Hippocampal formation (tissue), 2 donors: ENCODE measurements around the gene TBC1D10A.

Experiments
- DNase-seq, 2 donors: peaks; one replicate each; lab custom pipeline; 2025; lab: John Stamatoyannopoulos, UW

The TBC1D10A gene

DNA sequence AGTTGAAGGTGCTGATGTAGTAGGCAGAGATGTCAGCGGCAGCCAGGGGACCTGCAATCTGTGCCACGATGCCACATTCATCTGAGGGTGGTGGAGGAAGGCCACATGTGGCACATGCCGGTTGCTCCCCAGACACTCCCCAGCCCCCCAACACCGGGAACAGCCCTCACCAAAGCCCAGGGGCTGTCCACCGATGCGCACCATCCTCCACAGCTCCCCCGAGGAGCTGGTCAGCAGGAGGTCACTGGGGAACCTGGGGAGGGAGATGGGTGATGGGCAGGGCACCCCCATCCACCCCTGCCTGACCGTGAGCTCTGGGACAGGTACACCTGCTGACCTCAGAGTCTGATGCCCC is 40.9 kb downstream of the TBC1D10A start:
- no peak for DNase-seq

DNA sequence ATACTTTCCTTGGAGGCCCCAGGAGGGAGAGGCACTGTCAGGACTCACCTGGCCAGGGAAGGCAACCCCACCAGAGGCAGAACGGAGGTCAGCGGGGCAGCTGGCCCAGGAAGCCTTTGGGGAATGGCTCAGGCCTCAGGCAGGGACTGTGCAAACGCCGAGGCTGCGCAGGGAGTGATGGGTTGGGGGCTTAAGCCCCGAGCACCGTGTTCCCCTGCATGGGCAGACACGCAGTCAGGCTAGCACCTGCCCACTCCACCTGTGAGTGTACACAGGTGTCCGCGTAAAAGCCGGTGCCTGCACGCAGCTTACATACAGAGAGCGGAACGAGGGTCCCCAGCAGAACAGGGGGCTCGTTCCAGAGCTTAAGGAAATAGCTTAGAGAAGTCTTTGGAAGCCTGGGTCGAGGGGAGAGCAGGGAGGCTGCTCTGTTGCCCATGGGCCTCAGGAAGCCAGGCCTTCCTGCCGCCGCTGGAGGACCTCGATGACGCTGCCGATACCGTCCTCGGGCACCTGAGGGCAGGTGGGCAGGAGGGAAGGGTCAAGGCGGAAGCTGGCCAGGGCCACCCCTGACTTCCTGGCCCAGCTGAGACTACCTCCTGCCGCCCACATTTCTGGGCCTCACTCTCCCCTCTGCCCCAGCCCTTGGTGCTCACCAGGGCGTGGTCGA is 41.4 kb downstream of the TBC1D10A start:
- DNase-seq = no peak

GRCh38 chr22:30284666-30285065 is 42.1 kb downstream of the TBC1D10A start:
- DNase-seq = no peak

DNA sequence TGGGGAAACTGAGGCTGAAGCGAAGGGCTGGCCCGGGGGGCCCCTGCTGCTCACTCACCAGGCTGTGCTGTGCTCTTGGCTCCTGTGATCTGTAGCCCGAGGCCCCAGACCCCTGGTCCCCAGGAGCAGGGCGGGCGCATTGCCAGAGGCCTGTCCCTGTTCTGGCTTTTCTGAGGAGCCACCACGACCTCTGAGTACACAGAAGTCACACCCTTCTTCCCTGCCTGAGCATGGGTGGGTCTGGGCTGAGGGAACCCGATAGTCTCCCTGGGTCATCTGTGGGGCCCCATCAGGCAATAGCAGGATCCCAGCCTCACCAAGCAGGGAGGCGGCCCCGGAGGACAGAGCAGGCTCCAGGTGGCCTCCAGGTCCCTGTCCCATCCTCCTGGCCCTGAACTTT is 42.6 kb downstream of the TBC1D10A start:
- DNase-seq = no peak

DNA sequence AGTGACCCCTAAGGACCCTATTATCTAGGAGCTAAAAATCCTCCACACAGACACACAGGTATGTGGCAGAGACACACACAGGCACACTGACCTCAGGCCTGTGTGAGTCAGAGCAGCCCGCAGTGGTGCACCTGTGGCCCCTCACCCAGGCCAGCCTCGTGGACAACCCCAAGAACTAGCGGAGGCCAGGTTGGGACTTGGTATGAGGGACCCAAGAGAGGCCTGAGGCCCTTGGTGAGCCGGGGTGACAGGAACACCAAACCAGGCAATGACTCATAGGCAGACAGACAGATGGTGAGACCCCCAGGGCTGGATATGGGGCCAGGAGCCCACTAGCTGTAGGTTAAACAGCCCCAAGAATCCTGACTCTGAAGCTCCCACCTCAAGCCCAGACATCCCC is 43.4 kb downstream of the TBC1D10A start:
- DNase-seq = no peak

DNA sequence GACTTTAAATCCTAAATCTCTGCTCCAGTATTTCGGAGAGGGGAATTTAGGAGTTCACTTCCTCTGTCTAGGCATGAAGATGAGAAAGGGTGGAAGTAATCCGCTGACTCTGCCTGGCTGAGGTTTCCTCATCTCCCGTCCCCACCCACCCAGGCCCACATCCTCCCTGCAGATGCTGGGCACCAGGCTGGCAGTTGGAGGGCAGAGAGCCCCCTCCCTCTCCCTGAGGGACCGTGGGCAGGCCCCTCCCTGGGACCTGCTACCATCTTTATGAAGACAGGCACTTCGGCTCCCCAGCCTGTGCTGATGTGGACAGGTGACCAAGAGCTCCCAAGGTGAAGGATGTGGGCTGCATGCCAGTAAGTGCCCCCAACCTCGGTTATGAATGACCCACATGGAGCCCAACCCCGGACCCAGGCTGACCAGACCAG is 44.1 kb downstream of the TBC1D10A start:
- no peak for DNase-seq

DNA sequence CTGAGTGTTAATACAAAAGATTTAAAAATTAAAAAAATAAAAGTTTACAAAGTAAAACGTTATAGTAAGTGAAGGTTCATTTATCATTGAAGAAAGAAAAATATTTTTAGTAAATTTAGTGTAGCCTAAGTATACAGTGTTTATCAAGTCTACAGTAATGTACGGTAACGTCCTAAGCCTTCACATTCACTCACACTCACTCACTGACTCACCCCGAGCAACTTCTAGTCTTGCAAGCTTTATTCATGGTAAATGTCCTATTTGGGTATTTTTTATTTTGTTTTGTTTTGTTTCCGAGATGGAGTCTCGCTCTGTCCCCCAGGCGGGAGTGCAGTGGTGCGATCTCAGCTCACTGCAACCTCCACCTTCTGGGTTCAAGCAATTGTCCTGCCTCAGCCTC is 46.2 kb downstream of the TBC1D10A start:
- no peak for DNase-seq

- no peak for DNase-seq
Measured at GRCh38 chr22:30279932-30280331, 46.8 kb downstream of the TBC1D10A start.

DNA sequence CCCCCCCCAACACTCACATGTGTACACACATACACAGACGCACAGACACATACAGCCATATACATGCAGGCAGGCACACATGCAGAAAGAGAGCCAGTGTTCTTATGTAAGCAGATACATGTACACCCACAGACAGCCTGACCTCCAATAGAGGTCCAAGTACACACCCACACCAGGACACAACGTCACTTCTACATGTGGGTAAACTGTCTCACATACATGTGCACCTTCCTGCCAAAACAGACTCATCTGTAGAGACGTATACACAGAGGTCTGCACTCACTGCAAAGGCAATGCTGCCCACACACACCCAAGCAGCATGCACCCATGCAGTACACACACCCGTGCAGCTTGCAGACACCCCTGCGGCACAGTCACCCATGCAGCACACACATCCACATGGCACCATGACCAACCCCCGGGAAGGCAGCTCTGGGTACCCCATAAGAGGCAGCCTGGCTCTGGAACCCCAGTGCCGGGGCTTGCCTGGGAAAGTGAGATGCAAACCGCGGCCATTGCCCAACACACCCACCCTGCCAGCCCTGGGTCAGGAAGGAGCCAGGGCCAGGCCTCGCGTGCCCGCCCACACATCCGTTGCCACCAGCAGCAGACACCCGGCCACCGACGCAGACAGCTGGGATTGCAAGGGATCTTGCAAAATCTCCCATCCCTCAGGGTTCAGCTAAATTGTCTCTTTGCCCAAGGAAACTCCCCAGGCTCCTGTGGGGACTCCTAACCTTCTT is 47.5 kb downstream of the TBC1D10A start:
- peak in 1 of 2 donors; percentile 37 for DNase-seq

DNA sequence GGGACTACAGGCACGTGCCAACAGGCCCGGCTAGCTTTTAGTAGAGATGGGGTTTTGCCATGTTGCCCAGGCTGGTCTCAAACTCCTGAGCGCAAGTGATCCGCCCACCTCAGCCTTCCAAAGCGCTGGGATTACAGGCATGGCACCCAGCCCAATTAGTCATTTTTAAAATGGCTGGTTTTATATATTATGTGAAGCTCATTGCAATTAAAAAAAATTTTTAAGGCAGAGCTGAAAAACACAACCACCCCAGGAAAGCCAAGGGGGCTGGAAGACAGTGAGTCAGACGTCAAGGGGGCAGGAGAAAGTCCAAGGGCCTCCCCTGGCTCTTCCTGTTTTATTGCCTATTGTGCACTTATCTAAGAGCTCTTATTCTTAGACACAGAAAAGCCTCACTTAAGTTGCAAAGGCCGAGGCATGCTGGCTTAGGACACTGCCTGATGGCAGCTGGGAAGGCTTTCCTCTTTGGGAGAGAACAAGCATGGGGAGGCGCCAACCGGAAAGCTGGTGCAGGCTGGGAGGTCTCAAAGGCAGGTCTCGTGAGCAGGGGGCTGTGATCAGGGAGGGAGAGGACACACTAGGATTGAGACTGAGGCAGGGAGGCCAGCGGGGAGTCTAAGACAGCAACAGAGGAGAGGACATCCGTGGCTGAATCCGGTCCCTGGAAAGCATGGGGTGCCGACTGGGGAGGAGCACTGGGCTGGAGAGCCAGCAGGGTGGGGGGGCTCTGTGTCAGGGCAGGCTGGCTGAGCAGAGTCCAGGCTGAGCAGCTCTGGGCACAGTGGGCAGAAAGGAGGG is 49.0 kb downstream of the TBC1D10A start:
- DNase-seq = peak in 1 of 2 donors; percentile 50

GRCh38 chr22:30276039-30276438 is 50.7 kb downstream of the TBC1D10A start:
- DNase-seq = no peak

- no peak for DNase-seq
Measured at GRCh38 chr22:30275625-30276024, 51.1 kb downstream of the TBC1D10A start.

DNA sequence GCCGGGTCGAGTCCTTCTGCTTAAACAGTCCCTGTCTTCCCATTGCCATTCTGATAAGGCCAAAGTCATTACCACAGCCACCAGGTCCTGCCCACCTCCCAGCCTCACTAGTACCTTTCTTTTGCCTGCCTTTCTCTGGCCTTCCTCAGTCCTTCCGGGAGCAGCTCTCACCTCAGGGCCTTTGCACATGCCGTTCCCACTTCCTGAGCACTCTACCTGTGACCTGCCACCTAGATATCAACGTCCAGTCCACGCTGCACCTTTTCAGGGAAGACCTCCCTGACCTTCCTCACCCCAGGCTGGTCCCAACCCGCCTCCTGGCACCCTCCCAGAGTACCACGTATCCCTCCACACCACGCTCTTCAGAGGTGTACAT is 52.3 kb downstream of the TBC1D10A start:
- DNase-seq = no peak

DNA sequence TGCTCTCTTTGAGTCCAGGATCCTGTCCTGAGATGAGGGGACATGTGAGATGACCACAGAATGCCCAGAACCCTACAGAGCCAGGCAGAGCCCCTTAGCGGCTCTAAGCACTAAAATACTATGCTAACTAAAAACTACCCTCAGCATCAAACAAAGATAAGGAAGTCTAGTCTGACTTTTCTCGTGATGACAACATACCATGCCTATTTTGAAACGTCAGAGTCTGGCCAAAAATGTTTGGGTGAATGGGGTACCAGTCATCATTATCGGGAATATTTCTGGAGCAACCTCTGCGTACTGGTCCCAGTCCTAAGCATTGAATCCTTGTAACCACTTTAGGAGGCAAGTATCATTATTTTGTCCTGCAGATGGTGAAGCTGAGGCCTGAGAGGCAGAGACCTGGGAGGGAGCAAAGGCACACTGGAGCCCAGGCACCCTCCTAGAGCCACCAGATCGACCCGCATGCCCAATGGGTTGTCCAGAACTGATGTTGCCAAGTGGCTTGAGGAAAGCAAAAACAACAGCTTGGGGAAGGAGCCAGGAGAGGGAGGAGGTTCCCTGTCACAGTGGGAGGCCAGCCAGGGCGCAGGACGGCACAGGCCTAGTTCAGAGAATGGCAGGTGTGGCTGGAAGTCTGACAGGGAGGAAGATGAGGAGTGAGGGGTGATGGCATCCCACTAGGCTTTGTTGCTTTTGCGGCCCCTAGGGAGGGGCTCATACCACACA is 52.9 kb downstream of the TBC1D10A start:
- no peak for DNase-seq

DNA sequence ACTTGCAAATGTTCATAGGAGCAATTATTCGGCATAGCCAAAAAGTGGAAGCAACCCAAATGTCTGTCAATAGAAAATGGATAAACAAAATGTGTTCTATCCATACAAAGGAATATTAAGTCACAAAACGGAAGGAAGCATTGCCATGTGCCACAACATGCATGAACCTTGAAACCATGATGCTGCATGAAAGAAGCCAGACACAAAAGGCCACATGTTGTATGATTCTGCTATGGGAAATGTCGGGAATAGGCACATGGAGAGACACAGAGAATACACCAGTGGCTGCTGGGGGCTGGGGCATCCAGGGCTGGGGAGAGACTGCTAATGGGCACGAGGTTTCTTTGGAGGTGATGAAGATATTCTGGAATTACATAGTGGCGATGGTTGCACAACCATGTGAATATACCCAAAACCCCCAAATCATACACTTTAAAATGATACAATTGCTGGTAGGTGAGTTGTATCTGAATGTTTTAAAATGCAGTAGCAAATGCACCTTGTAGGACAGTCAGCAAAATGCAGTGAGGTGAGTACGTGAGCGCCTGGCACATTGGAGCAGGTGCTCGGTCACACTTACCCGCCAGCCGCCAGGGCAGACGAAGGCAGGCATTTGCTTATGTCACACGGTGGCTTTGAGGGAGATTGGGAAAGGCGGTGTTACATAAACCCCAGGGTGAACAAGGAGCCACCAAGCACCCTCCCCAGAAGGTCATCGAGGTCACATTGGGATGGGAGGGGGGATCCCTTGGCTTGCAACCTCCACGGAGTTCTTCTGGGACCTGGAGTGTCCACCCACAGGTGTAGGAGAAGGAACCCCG is 53.8 kb downstream of the TBC1D10A start:
- no peak for DNase-seq

- DNase-seq = peak in 1 of 2 donors; percentile 54
Measured at GRCh38 chr22:30270832-30271231, 55.9 kb downstream of the TBC1D10A start.

DNA sequence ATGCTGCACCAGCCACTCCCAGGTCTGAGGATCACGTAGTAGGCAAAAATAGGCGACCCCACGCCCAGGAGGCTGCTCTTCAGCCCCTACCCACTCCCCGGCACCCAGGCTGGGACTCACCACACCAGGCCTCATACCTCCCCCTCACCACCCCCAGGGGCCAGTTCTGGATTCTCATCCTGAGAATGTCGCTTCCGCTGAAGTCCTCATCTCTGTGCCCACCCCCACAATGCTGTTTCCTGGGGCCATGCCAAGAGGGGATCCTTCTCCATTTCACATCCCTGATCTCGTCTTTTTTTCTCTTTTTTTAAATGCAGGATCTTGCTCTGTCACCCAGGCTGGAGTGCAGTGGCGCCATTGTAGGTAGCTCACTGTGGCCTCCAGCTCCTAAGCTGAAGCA is 58.4 kb downstream of the TBC1D10A start:
- no peak for DNase-seq

GRCh38 chr22:30267382-30268302 is 59.1 kb downstream of the TBC1D10A start:
- DNase-seq = no peak

GRCh38 chr22:30266445-30267381 is 60.0 kb downstream of the TBC1D10A start, which contains the start of gene OSM:
OSM (minus strand) TSS chr22:30266851; CDS start chr22:30266799, 52 bp downstream.
- DNase-seq = peak in 1 of 2 donors; percentile 23
